Cardiac muscle cell (in vitro differentiated cells and primary cell): Measurements from ENCODE around the gene SH3RF1. TPM values are rescaled to one million over a fixed set of nuclear protein-coding genes. Genes with fewer than 3 reads are reported as not detected.

Experiments used
- DNase-seq, 2 donors: peaks; one replicate each; pipeline versions ENCODE4 v3.0.0 to v3.0.0-alpha.2; 2010 to 2017; ENCODE audit warnings: low read depth in 1 of 2, low spot score in 1 of 2
- H3K27ac ChIP-seq: fragments of 200-600 bp; sonication (generic); 2 replicates; pipeline ENCODE4 v1.5.1; 2016
- H3K27me3 ChIP-seq: fragments of 200-600 bp; sonication (generic); 2 replicates; pipeline ENCODE4 v1.6.0; 2016; ENCODE audit warnings: control low read depth
- H3K36me3 ChIP-seq: fragments of 200-600 bp; sonication (generic); 2 replicates; pipeline ENCODE4 v1.5.1; 2016; ENCODE audit warnings: control low read depth
- H3K4me1 ChIP-seq: fragments of 200-600 bp; sonication (generic); 2 replicates; pipeline ENCODE4 v1.8.1; 2017; ENCODE audit warnings: low read depth, mild to moderate bottlenecking, mixed run types
- H3K4me3 ChIP-seq: fragments of 200-600 bp; sonication (generic); 2 replicates; pipeline ENCODE4 v1.5.1; 2016; ENCODE audit warnings: mild to moderate bottlenecking
- H3K9me3 ChIP-seq: fragments of 200-600 bp; sonication (generic); 2 replicates; pipeline ENCODE4 v1.5.1; 2017; ENCODE audit warnings: low read depth, mild to moderate bottlenecking, control low read depth
- CTCF ChIP-seq: IDR thresholded peaks from 2 replicates; pipeline ENCODE4 v1.5.1; 2012; ENCODE audit warnings: low read depth, mild to moderate bottlenecking, low read length
- polyA plus RNA-seq: library from polyadenylated mRNA; unstranded; fragments of >200 nt; fragmentation: Nextera tagmentation; extraction: Ambion mirVana; gene quantifications from 2 replicates; pipeline ENCODE4 v1.2.1, GENCODE V29; 2016
- total RNA-seq: library from RNA; depleted of rRNA; stranded (reverse); fragments of >200 nt; gene quantifications from 2 replicates; pipeline ENCODE4 v1.2.3, GENCODE V29; 2016

Gene SH3RF1
- total and polyA plus RNA-seq, 2 experiments from 2014 or later: 3.4 to 4.3 TPM

DNA sequence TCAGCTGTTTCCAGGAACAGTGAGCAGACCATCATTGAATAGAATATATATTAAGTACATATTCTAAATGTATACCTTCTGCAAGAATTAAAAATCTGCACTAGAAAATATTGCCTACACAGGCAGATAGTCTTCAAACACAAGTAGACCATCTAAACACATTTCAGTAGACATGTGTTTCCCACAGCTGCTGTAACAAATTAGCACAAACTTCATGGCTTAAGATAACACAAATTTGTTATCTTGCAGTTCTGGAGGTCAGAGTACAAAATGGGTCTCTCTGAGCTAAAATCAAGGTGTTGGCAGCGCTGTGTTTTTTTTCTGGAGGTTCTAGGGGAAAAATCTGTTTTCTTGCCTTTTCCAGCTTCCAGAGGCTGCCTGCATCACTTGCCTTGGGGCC is 42.7 kb downstream of the SH3RF1 start:
- H3K9me3 ChIP-seq: no peaks in the 10 kb centered on the region
- H3K4me3 ChIP-seq: no peak overlapping the region
- H3K4me1 ChIP-seq: peaks cover 6% of the 10 kb centered on the region
- H3K36me3 ChIP-seq: no peaks in the 10 kb centered on the region
- no peak overlapping the region for H3K27ac ChIP-seq
- DNase-seq: no peak
- H3K27me3 ChIP-seq: no peaks in the 10 kb centered on the region
- TF ChIP-seq CTCF: no peak

DNA sequence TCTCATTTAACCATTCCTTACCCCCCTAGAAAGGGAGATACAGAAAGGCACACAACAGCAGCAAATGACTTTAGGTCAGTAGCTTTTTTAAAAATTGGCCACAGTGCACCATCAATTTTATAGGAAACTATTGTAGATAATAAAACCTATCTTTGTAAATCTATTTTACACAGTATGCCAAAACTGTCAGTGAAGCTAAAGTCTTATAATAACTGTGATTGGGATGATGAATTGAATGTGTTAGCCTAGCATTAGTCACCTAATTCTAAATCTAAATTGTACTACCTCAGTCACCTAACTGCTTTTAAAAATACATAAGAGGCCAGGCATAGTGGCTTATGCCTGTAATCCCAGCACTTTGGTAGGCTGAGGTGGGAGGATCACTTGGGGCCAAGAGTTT is 44.2 kb downstream of the SH3RF1 start:
- DNase-seq: no peak
- Histone ChIP-seq H3K36me3 (no peaks in the 10 kb centered on the region), H3K9me3 (no peaks in the 10 kb centered on the region), H3K4me3 (no peak overlapping the region), H3K27me3 (no peaks in the 10 kb centered on the region), H3K27ac (no peak overlapping the region), H3K4me1 (peaks cover 6% of the 10 kb centered on the region)
- no peak for TF ChIP-seq CTCF

- Histone ChIP-seq H3K36me3 (no peaks in the 10 kb centered on the region), H3K27ac (no peak overlapping the region), H3K27me3 (no peaks in the 10 kb centered on the region), H3K4me3 (no peak overlapping the region), H3K9me3 (no peaks in the 10 kb centered on the region), H3K4me1 (peaks cover 6% of the 10 kb centered on the region)
- peak in 1 of 2 donors; percentile 25 for DNase-seq
- TF ChIP-seq CTCF: no peak
These were observed 44.9 kb downstream of the SH3RF1 start for GRCh38 chr4:169225812-169226211.

- Histone ChIP-seq H3K27me3 (no peaks in the 10 kb centered on the region), H3K4me3 (no peak overlapping the region), H3K27ac (no peak overlapping the region), H3K9me3 (no peaks in the 10 kb centered on the region), H3K36me3 (no peaks in the 10 kb centered on the region), H3K4me1 (peaks cover 6% of the 10 kb centered on the region)
- no peak for TF ChIP-seq CTCF
- DNase-seq: peak in 1 of 2 donors; percentile 96
These were observed 45.6 kb downstream of the SH3RF1 start for GRCh38 chr4:169225058-169225751.

GRCh38 chr4:169222761-169223160 is 48.0 kb downstream of the SH3RF1 start:
- no peak for TF ChIP-seq CTCF
- no peak overlapping the region for H3K27ac ChIP-seq
- H3K4me1 ChIP-seq: peaks cover 6% of the 10 kb centered on the region
- no peaks in the 10 kb centered on the region for H3K27me3 ChIP-seq
- H3K4me3 ChIP-seq: no peak overlapping the region
- no peaks in the 10 kb centered on the region for H3K36me3 ChIP-seq
- no peak for DNase-seq
- H3K9me3 ChIP-seq: no peaks in the 10 kb centered on the region
